ENCODE data around the gene PARN.

Gene PARN

GRCh38 chr16:14527411-14528044 is 102.5 kb downstream of the PARN start:
- Histone ChIP-seq H3K27ac (no peak overlapping the region), H3K9me3 (ENCODE audit: severe bottlenecking) (no peaks in the 10 kb centered on the region), H3K27me3 (ENCODE audit: insufficient read depth, low read depth, severe bottlenecking) (no peaks in the 10 kb centered on the region), H3K36me3 (no peaks in the 10 kb centered on the region), H3K4me3 (ENCODE audit: low read depth, low read length) (no peak overlapping the region)
- TF ChIP-seq CTCF (IDR thresholded peaks at IDR 0.05; ENCODE audit: low read depth, low read length), result no peak
- DNase-seq, result no peak

- Histone ChIP-seq H3K36me3 (no peaks in the 10 kb centered on the region), H3K27ac (no peak overlapping the region)
Measured at GRCh38 chr16:14525596-14525995, 104.5 kb downstream of the PARN start.

GRCh38 chr16:14524979-14525378 is 105.1 kb downstream of the PARN start:
- no peak for DNase-seq
- no peak for TF ChIP-seq CTCF (IDR thresholded peaks at IDR 0.05; ENCODE audit: low read depth, low read length)
- no peaks in the 10 kb centered on the region for H3K27me3 ChIP-seq (ENCODE audit: insufficient read depth, low read depth, severe bottlenecking)
- H3K27ac ChIP-seq, result no peak overlapping the region
- H3K36me3 ChIP-seq, result no peaks in the 10 kb centered on the region
- H3K9me3 ChIP-seq (ENCODE audit: severe bottlenecking), result no peaks in the 10 kb centered on the region
- no peak overlapping the region for H3K4me3 ChIP-seq (ENCODE audit: low read depth, low read length)

More at GRCh38 chr16:14525596-14525995, 104.5 kb downstream of the PARN start:
- Histone ChIP-seq H3K4me3 (ENCODE audit: low read depth, low read length) (no peak overlapping the region), H3K9me3 (ENCODE audit: severe bottlenecking) (no peaks in the 10 kb centered on the region), H3K27me3 (ENCODE audit: insufficient read depth, low read depth, severe bottlenecking) (no peaks in the 10 kb centered on the region)
- TF ChIP-seq CTCF (IDR thresholded peaks at IDR 0.05; ENCODE audit: low read depth, low read length), result no peak
- no peak for DNase-seq

- no peak for DNase-seq
- Histone ChIP-seq H3K27ac (no peak overlapping the region), H3K36me3 (no peaks in the 10 kb centered on the region), H3K9me3 (ENCODE audit: severe bottlenecking) (no peaks in the 10 kb centered on the region), H3K4me3 (ENCODE audit: low read depth, low read length) (no peak overlapping the region), H3K27me3 (ENCODE audit: insufficient read depth, low read depth, severe bottlenecking) (no peaks in the 10 kb centered on the region)
- no peak for TF ChIP-seq CTCF (IDR thresholded peaks at IDR 0.05; ENCODE audit: low read depth, low read length)
Measured at GRCh38 chr16:14523632-14524031, 106.4 kb downstream of the PARN start.

GRCh38 chr16:14522671-14523070 is 107.4 kb downstream of the PARN start:
- TF ChIP-seq CTCF (IDR thresholded peaks at IDR 0.05; ENCODE audit: low read depth, low read length), result no peak
- no peaks in the 10 kb centered on the region for H3K27me3 ChIP-seq (ENCODE audit: insufficient read depth, low read depth, severe bottlenecking)

GRCh38 chr16:14520753-14521152 is 109.3 kb downstream of the PARN start:
- Histone ChIP-seq H3K9me3 (ENCODE audit: severe bottlenecking) (no peaks in the 10 kb centered on the region), H3K36me3 (no peaks in the 10 kb centered on the region), H3K27ac (no peak overlapping the region), H3K4me3 (ENCODE audit: low read depth, low read length) (no peak overlapping the region), H3K27me3 (ENCODE audit: insufficient read depth, low read depth, severe bottlenecking) (no peaks in the 10 kb centered on the region)
- DNase-seq, result no peak
- TF ChIP-seq CTCF (IDR thresholded peaks at IDR 0.05; ENCODE audit: low read depth, low read length), result no peak

More at GRCh38 chr16:14522671-14523070, 107.4 kb downstream of the PARN start:
- Histone ChIP-seq H3K4me3 (ENCODE audit: low read depth, low read length) (no peak overlapping the region), H3K27ac (no peak overlapping the region), H3K36me3 (no peaks in the 10 kb centered on the region), H3K9me3 (ENCODE audit: severe bottlenecking) (no peaks in the 10 kb centered on the region)
- DNase-seq, result no peak
